Endothelial cell (in vitro differentiated cells): Measurements from ENCODE around the gene OPN3. TPM values are rescaled to one million over a fixed set of nuclear protein-coding genes. Genes with fewer than 3 reads are reported as not detected.

Source experiments
- DNase-seq: peaks from one replicate; pipeline ENCODE4 v3.0.0; 2021; ENCODE audit warnings: low spot score
- H3K27ac Mint-ChIP-seq: one replicate; pipeline ENCODE4 v1.8.0; 2021; ENCODE audit warnings: mixed read lengths, inconsistent platforms; ENCODE audit not compliant: unreplicated experiment
- H3K27me3 Mint-ChIP-seq: one replicate; pipeline ENCODE4 v1.8.0; 2021; ENCODE audit warnings: mild to moderate bottlenecking, moderate library complexity, mixed read lengths, inconsistent platforms; ENCODE audit not compliant: unreplicated experiment
- H3K36me3 Mint-ChIP-seq: one replicate; pipeline ENCODE4 v1.8.0; 2021; ENCODE audit warnings: mild to moderate bottlenecking, low read depth, mixed read lengths, inconsistent platforms; ENCODE audit not compliant: unreplicated experiment
- H3K4me1 Mint-ChIP-seq: one replicate; pipeline ENCODE4 v1.8.0; 2021; ENCODE audit warnings: mild to moderate bottlenecking, mixed read lengths, inconsistent platforms; ENCODE audit not compliant: unreplicated experiment
- H3K4me3 Mint-ChIP-seq: one replicate; pipeline ENCODE4 v1.8.0; 2021; ENCODE audit warnings: mild to moderate bottlenecking, mixed read lengths, inconsistent platforms; ENCODE audit not compliant: unreplicated experiment
- H3K9me3 Mint-ChIP-seq: one replicate; pipeline ENCODE4 v1.8.0; 2021; ENCODE audit warnings: mixed read lengths, inconsistent platforms; ENCODE audit not compliant: unreplicated experiment
- CTCF ChIP-seq: fragments of 200-600 bp; sonication (generic); IDR thresholded peaks from one replicate; pipeline ENCODE4 v1.5.0; 2021; ENCODE audit warnings: antibody characterized with exemption; ENCODE audit not compliant: unreplicated experiment
- total RNA-seq: library from RNA; stranded (reverse); fragmentation: NEBNext Ultra II Directional; extraction: Animal tissue kit (Norgen Biotek cat#: 25700); gene quantifications from one replicate; pipeline ENCODE4 v1.2.1, GENCODE V29; 2021; ENCODE audit not compliant: unreplicated experiment

OPN3 gene
- total RNA-seq, 1 donor from 2014 or later: 19.7 TPM

GRCh38 chr1:241557031-241557430 is 83.1 kb downstream of the OPN3 start:
- no peak for DNase-seq
- Mint-ChIP-seq H3K4me3 (no peak overlapping the region), H3K9me3 (no peaks in the 10 kb centered on the region), H3K27me3 (peaks cover 1% of the 10 kb centered on the region), H3K36me3 (no peaks in the 10 kb centered on the region), H3K27ac (no peak overlapping the region), H3K4me1 (no peaks in the 10 kb centered on the region)
- no peak for TF ChIP-seq CTCF

GRCh38 chr1:241555526-241555925 is 84.6 kb downstream of the OPN3 start:
- no peak for TF ChIP-seq CTCF
- H3K36me3 Mint-ChIP-seq: no peaks in the 10 kb centered on the region
- H3K9me3 Mint-ChIP-seq: no peaks in the 10 kb centered on the region
- H3K27me3 Mint-ChIP-seq: peaks cover 1% of the 10 kb centered on the region
- no peak overlapping the region for H3K27ac Mint-ChIP-seq
- H3K4me1 Mint-ChIP-seq: no peaks in the 10 kb centered on the region
- no peak overlapping the region for H3K4me3 Mint-ChIP-seq
- DNase-seq: no peak

GRCh38 chr1:241553886-241554592 is 86.1 kb downstream of the OPN3 start:
- H3K4me1 Mint-ChIP-seq: no peaks in the 10 kb centered on the region
- TF ChIP-seq CTCF: no peak
- no peak overlapping the region for H3K27ac Mint-ChIP-seq
- H3K9me3 Mint-ChIP-seq: no peaks in the 10 kb centered on the region
- no peaks in the 10 kb centered on the region for H3K36me3 Mint-ChIP-seq
- DNase-seq: no peak
- H3K27me3 Mint-ChIP-seq: peaks cover 1% of the 10 kb centered on the region
- H3K4me3 Mint-ChIP-seq: no peak overlapping the region

- DNase-seq: no peak
These were observed 88.2 kb downstream of the OPN3 start for GRCh38 chr1:241551759-241552638.

More at GRCh38 chr1:241551759-241552638, 88.2 kb downstream of the OPN3 start:
- Mint-ChIP-seq H3K36me3 (no peaks in the 10 kb centered on the region), H3K4me1 (no peaks in the 10 kb centered on the region), H3K9me3 (no peaks in the 10 kb centered on the region), H3K4me3 (no peak overlapping the region), H3K27ac (no peak overlapping the region), H3K27me3 (peaks cover 1% of the 10 kb centered on the region)
- no peak for TF ChIP-seq CTCF
